HG02571 (cell line): ENCODE data around the gene ATF6.
"Not testable (repeated sequence)": the region's sequence is repeated elsewhere in the genome, so short reads cannot be mapped to it uniquely, and the experiment has no call there.

Experiments used
- ATAC-seq: cut with Tn5 transposase; IDR thresholded peaks from one replicate; pipeline ENCODE4 v1.9.1; 2021; ENCODE audit warnings: mild to moderate bottlenecking, moderate library complexity; ENCODE audit not compliant: unreplicated experiment

ATF6 gene

GRCh38 chr1:161766102-161766981, at the start of gene ATF6:
ATF6 (plus strand) TSS chr1:161766320; CDS start chr1:161766361, 41 bp downstream.
- peak; percentile 62 for ATAC-seq

- ATAC-seq, result no peak
Measured at GRCh38 chr1:161718559-161719324, 47.4 kb upstream of the ATF6 start.

GRCh38 chr1:161719325-161719611, 46.9 kb upstream of the ATF6 start:
- no peak for ATAC-seq

- ATAC-seq, result no peak
Measured at GRCh38 chr1:161720422-161720821, 45.7 kb upstream of the ATF6 start.

- no peak for ATAC-seq
Measured at GRCh38 chr1:161720956-161721737, 45.0 kb upstream of the ATF6 start, which contains the start of gene FCRLB. FCRLB (plus strand) TSS chr1:161721544; CDS start chr1:161722673, 1,129 bp downstream.

- ATAC-seq, result no peak
Measured at GRCh38 chr1:161721738-161722343, 44.3 kb upstream of the ATF6 start.

GRCh38 chr1:161722406-161722805, 43.7 kb upstream of the ATF6 start:
- no peak for ATAC-seq

GRCh38 chr1:161723459-161724141, 42.5 kb upstream of the ATF6 start:
- ATAC-seq, result no peak

- not testable (repeated sequence) for ATAC-seq
Measured at GRCh38 chr1:161725258-161725907, 40.7 kb upstream of the ATF6 start.

GRCh38 chr1:161725908-161726472, 40.1 kb upstream of the ATF6 start:
- peak; percentile 17 for ATAC-seq

GRCh38 chr1:161726473-161727255, 39.5 kb upstream of the ATF6 start:
- peak; percentile 51 for ATAC-seq

- ATAC-seq, result peak; percentile 11
Measured at GRCh38 chr1:161727256-161727924, 38.7 kb upstream of the ATF6 start.

GRCh38 chr1:161728376-161729226, 37.5 kb upstream of the ATF6 start:
- no peak for ATAC-seq

GRCh38 chr1:161730050-161730564, 36.0 kb upstream of the ATF6 start:
- ATAC-seq, result no peak

- no peak for ATAC-seq
Measured at GRCh38 chr1:161731241-161731640, 34.9 kb upstream of the ATF6 start.

GRCh38 chr1:161731981-161732718, 34.0 kb upstream of the ATF6 start:
- no peak for ATAC-seq
